Mesenchymal stem cell (in vitro differentiated cells and primary cell): Measurements from ENCODE around the gene MCM8.

Experiments
- DNase-seq: peaks from one replicate; pipeline ENCODE4 v3.0.0-alpha.2; 2013
- H2AFZ ChIP-seq: one replicate; pipeline ENCODE4 v1.6.1; 2013; ENCODE audit warnings: low read depth, mild to moderate bottlenecking, control low read depth, inconsistent platforms, low read length, moderate library complexity
- H2AK5ac ChIP-seq: 2 replicates; pipeline ENCODE4 v1.6.1; 2013; ENCODE audit warnings: low read length, moderate library complexity, mild to moderate bottlenecking, inconsistent platforms; ENCODE audit not compliant: severe bottlenecking
- H2BK120ac ChIP-seq: one replicate; pipeline ENCODE4 v1.6.1; 2013; ENCODE audit warnings: low read depth, mild to moderate bottlenecking, inconsistent platforms, low read length, moderate library complexity
- H2BK12ac ChIP-seq, 2 experiments: one replicate each; pipeline ENCODE4 v1.6.1; 2013; ENCODE audit warnings: inconsistent platforms in 2 of 2, low read length in 2 of 2, mild to moderate bottlenecking in 2 of 2, moderate library complexity in 2 of 2, control low read depth in 1 of 2
- H2BK15ac ChIP-seq: one replicate; pipeline ENCODE4 v1.6.1; 2013; ENCODE audit warnings: mild to moderate bottlenecking, low read depth, inconsistent platforms; ENCODE audit not compliant: poor library complexity, severe bottlenecking
- H2BK5ac ChIP-seq: 2 replicates; pipeline ENCODE4 v1.6.1; 2013; ENCODE audit warnings: low read depth, mild to moderate bottlenecking, low read length, control low read depth, inconsistent platforms; ENCODE audit not compliant: poor library complexity, severe bottlenecking
- H3K14ac ChIP-seq, 2 experiments: one replicate each; pipeline ENCODE4 v1.6.1; 2013; ENCODE audit warnings: inconsistent platforms in 2 of 2, low read length in 2 of 2, control low read depth in 1 of 2, mild to moderate bottlenecking in 1 of 2, moderate library complexity in 1 of 2
- H3K18ac ChIP-seq, 2 experiments: one replicate each; pipeline ENCODE4 v1.6.1; 2013; ENCODE audit warnings: inconsistent platforms in 2 of 2, low read length in 2 of 2, control low read depth in 1 of 2, low read depth in 1 of 2, mild to moderate bottlenecking in 1 of 2
- H3K23ac ChIP-seq, 2 experiments: one replicate each; pipeline ENCODE4 v1.6.1; 2013; ENCODE audit warnings: inconsistent platforms in 2 of 2, low read length in 2 of 2, mild to moderate bottlenecking in 2 of 2, moderate library complexity in 2 of 2, control low read depth in 1 of 2
- H3K27ac ChIP-seq: 2 replicates; pipeline ENCODE4 v1.5.1; 2013; ENCODE audit warnings: mild to moderate bottlenecking, moderate library complexity, low read length, control low read depth, inconsistent platforms; ENCODE audit not compliant: poor library complexity, severe bottlenecking
- H3K27me3 ChIP-seq, 2 experiments: 2 replicates each; pipeline versions ENCODE4 v1.6.1 to v1.7.0; 2013; ENCODE audit warnings: low read length in 2 of 2, mild to moderate bottlenecking in 2 of 2, moderate library complexity in 2 of 2, control low read depth in 1 of 2, inconsistent platforms in 1 of 2; ENCODE audit not compliant: control insufficient read depth in 1 of 2, insufficient read depth in 1 of 2
- H3K36me3 ChIP-seq, 2 experiments: 2 replicates each; pipeline versions ENCODE4 v1.6.1 to v1.7.0; 2013; ENCODE audit warnings: low read length in 2 of 2, control low read depth in 1 of 2, inconsistent platforms in 1 of 2, low read depth in 1 of 2, mild to moderate bottlenecking in 1 of 2; ENCODE audit not compliant: insufficient read depth in 2 of 2, control insufficient read depth in 1 of 2
- H3K4ac ChIP-seq, 2 experiments: one replicate each; pipeline ENCODE4 v1.6.1; 2013; ENCODE audit warnings: inconsistent platforms in 2 of 2, low read length in 2 of 2, mild to moderate bottlenecking in 2 of 2, moderate library complexity in 2 of 2, control low read depth in 1 of 2, low read depth in 1 of 2
- H3K4me1 ChIP-seq: 2 replicates; pipeline ENCODE4 v1.6.1; 2013; ENCODE audit warnings: low read depth, low read length, control low read depth; ENCODE audit not compliant: control insufficient read depth, insufficient read depth
- H3K4me2 ChIP-seq: 2 replicates; pipeline ENCODE4 v1.6.1; 2013; ENCODE audit warnings: low read length, mild to moderate bottlenecking, inconsistent platforms; ENCODE audit not compliant: poor library complexity, severe bottlenecking
- H3K4me3 ChIP-seq, 2 experiments: 2 replicates each; pipeline versions ENCODE4 v1.5.1 to v1.7.0; 2013; ENCODE audit warnings: low read length in 2 of 2, mild to moderate bottlenecking in 2 of 2, control low read depth in 1 of 2, low read depth in 1 of 2; ENCODE audit not compliant: insufficient read depth in 1 of 2
- H3K79me1 ChIP-seq: replicated peaks from 2 replicates; pipeline ENCODE4 v1.6.1; 2013; ENCODE audit warnings: mild to moderate bottlenecking, control low read depth, low read length, inconsistent platforms; ENCODE audit not compliant: poor library complexity, severe bottlenecking
- H3K9ac ChIP-seq: 2 replicates; pipeline ENCODE4 v1.7.0; 2013; ENCODE audit warnings: mild to moderate bottlenecking, low read length, moderate library complexity
- H3K9me3 ChIP-seq: 2 replicates; pipeline ENCODE4 v1.7.0; 2013; ENCODE audit warnings: mild to moderate bottlenecking, low read length; ENCODE audit not compliant: control insufficient read depth
- H4K8ac ChIP-seq: one replicate; pipeline ENCODE4 v1.6.1; 2013; ENCODE audit warnings: inconsistent platforms, mild to moderate bottlenecking, low read length, moderate library complexity
- H4K91ac ChIP-seq: one replicate; pipeline ENCODE4 v1.6.1; 2013; ENCODE audit warnings: mild to moderate bottlenecking, low read length, inconsistent platforms
- WGBS: methylation state at CpG from one replicate; pipeline ENCODE4 v1.1.7; 2013; ENCODE audit warnings: mixed read lengths; 5-methylcytosine and 5-hydroxymethylcytosine counted together

Gene MCM8

DNA sequence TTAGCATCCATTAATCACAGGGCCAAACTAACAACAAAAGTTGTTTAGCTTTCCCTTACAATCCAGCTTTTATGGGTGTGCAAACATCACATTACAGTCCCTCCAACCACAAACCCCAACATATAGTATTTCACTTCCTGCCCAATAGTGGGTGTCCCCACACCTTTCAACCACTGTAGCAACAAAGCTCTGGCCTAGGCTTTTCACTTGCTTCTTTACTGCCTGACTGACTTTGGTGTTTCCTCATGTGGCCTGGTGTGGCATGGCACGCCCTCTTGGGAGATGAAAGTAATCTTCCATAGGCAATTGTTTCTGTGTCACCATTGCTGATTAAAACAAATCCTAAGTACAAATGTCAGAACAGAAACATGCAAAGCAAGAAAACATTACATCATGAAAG is 46.3 kb downstream of the MCM8 start:
- Histone ChIP-seq H2BK120ac (no peak overlapping the region), H3K4me3 (no peak overlapping the region), H2BK15ac (no peak overlapping the region), H3K4ac (no peak overlapping the region), H3K4me1 (peaks cover 2% of the 10 kb centered on the region), H3K27me3 (no peaks in the 10 kb centered on the region), H2BK5ac (no peak overlapping the region), H3K9me3 (no peaks in the 10 kb centered on the region), H2AK5ac (no peak overlapping the region), H4K8ac (no peak overlapping the region), H3K27ac (no peak overlapping the region), H2AFZ (no peak overlapping the region), H3K4me2 (no peak overlapping the region), H3K36me3 (peaks cover 5 to 15% of the 10 kb centered on the region in 2 experiments), H3K79me1 (peaks cover 3% of the 10 kb centered on the region), H4K91ac (no peak overlapping the region), H3K23ac (no peak overlapping the region), H3K18ac (no peak overlapping the region), H3K9ac (no peak overlapping the region), H3K14ac (no peak overlapping the region), H2BK12ac (no peak overlapping the region)
- no peak for DNase-seq
- no CpG with 5 or more reads among the region's 1 CpG for WGBS

GRCh38 chr20:5999783-6000182 is 49.3 kb downstream of the MCM8 start:
- H3K18ac ChIP-seq, result no peak overlapping the region
- H2AK5ac ChIP-seq, result no peak overlapping the region
- H2BK15ac ChIP-seq, result no peak overlapping the region
- H3K4me3 ChIP-seq, result no peak overlapping the region
- peaks cover 3% of the 10 kb centered on the region for H3K4me1 ChIP-seq
- DNase-seq, result no peak
- H3K14ac ChIP-seq, result no peak overlapping the region
- H3K9ac ChIP-seq, result no peak overlapping the region
- H3K23ac ChIP-seq, result no peak overlapping the region
- 96% methylated on average over 9 of the region's 9 CpGs for WGBS
- no peak overlapping the region for H2AFZ ChIP-seq
- H3K27me3 ChIP-seq, result no peaks in the 10 kb centered on the region
- H4K8ac ChIP-seq, result no peak overlapping the region
- H2BK120ac ChIP-seq, result no peak overlapping the region
- H3K27ac ChIP-seq, result no peak overlapping the region
- no peak overlapping the region for H3K4me2 ChIP-seq
- H3K9me3 ChIP-seq, result no peaks in the 10 kb centered on the region
- no peak overlapping the region for H4K91ac ChIP-seq
- H2BK12ac ChIP-seq, result no peak overlapping the region
- peaks cover 5 to 12% of the 10 kb centered on the region in 2 experiments for H3K36me3 ChIP-seq
- H2BK5ac ChIP-seq, result no peak overlapping the region
- no peak overlapping the region for H3K4ac ChIP-seq
- peaks cover 3% of the 10 kb centered on the region for H3K79me1 ChIP-seq

DNA sequence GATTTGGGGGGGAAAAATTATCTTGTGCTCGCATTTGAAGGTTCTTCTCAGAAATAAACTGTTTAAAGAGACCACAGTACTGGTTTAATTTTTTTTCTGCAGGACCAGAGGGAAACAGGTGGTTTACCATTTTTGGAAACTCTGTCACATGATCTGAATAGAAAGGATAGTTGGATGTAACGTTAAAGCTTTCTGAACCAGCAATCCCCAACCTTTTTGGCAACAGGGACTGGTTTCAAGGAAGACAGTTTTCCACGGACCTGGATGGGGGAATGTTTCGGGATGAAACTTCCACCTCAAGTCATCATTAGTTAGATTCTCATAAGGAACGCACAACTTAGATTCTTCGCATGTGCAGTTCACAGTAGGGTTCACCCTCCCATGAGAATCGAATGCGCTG is 50.4 kb downstream of the MCM8 start:
- H2AK5ac ChIP-seq, result peak overlapping the region; percentile 76
- no peak overlapping the region for H3K27ac ChIP-seq
- H3K4me3 ChIP-seq, result no peak overlapping the region
- no peak overlapping the region for H3K14ac ChIP-seq
- H4K91ac ChIP-seq, result no peak overlapping the region
- WGBS, result 95% methylated on average over 8 of the region's 8 CpGs
- H3K23ac ChIP-seq, result no peak overlapping the region
- no peak overlapping the region for H2BK15ac ChIP-seq
- H2BK5ac ChIP-seq, result no peak overlapping the region
- H3K4me1 ChIP-seq, result peaks cover 3% of the 10 kb centered on the region
- no peak for DNase-seq
- no peaks in the 10 kb centered on the region for H3K27me3 ChIP-seq
- no peak overlapping the region for H3K9ac ChIP-seq
- no peak overlapping the region for H3K4me2 ChIP-seq
- H4K8ac ChIP-seq, result no peak overlapping the region
- no peaks in the 10 kb centered on the region for H3K9me3 ChIP-seq
- H2BK120ac ChIP-seq, result no peak overlapping the region
- peaks cover 3 to 5% of the 10 kb centered on the region in 2 experiments for H3K36me3 ChIP-seq
- no peak overlapping the region for H3K4ac ChIP-seq
- H2AFZ ChIP-seq, result no peak overlapping the region
- no peak overlapping the region for H3K18ac ChIP-seq
- no peak overlapping the region for H2BK12ac ChIP-seq
- H3K79me1 ChIP-seq, result no peaks in the 10 kb centered on the region

DNA sequence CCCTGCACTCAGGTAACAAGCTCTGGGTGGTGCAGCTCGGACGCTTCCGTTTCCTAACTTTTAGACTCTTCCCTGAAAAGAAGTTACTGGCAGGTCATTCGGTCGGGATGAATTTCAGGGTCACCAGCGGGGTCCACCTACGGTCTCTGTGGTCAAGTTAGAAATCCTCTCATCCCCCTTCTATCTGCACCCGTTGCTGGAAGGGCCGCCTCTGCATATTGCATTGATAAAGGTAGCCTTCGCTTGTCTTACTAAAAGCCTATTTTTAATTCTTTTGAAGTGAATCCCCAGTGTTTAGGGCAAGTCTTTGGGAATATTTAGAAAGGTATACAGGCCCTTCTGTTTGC is 56.1 kb downstream of the MCM8 start:
- peaks cover 4% of the 10 kb centered on the region for H3K79me1 ChIP-seq
- H3K9me3 ChIP-seq, result no peaks in the 10 kb centered on the region
- peak overlapping the region; percentile 94 for H2BK5ac ChIP-seq
- peak overlapping the region; percentile 32 for H3K27ac ChIP-seq
- DNase-seq, result no peak
- peak overlapping the region; percentile 96 for H2AFZ ChIP-seq
- peak overlapping the region; percentile 68 for H3K4me2 ChIP-seq
- H3K4me3 ChIP-seq, result peak overlapping the region; percentile 97 to 100
- WGBS, result 6% methylated on average over 8 of the region's 10 CpGs
- peaks cover 1% of the 10 kb centered on the region for H3K4me1 ChIP-seq
- H3K9ac ChIP-seq, result peak overlapping the region; percentile 94
- peak overlapping the region in 1 of 2 experiments; percentile 98 for H3K4ac ChIP-seq
- H3K27me3 ChIP-seq, result no peaks in the 10 kb centered on the region
- H3K18ac ChIP-seq, result peak overlapping the region; percentile 96 to 99
- H3K36me3 ChIP-seq, result peaks cover 1 to 18% of the 10 kb centered on the region in 2 experiments
- H4K91ac ChIP-seq, result no peak overlapping the region
- peak overlapping the region; percentile 89 for H2BK120ac ChIP-seq
- peak overlapping the region in 1 of 2 experiments; percentile 98 for H3K23ac ChIP-seq
- no peak overlapping the region for H2BK12ac ChIP-seq
- H3K14ac ChIP-seq, result peak overlapping the region; percentile 86 to 98
- no peak overlapping the region for H2BK15ac ChIP-seq
- no peak overlapping the region for H4K8ac ChIP-seq
- no peak overlapping the region for H2AK5ac ChIP-seq
